Measurements from ENCODE around the gene TRIM9.

DNA sequence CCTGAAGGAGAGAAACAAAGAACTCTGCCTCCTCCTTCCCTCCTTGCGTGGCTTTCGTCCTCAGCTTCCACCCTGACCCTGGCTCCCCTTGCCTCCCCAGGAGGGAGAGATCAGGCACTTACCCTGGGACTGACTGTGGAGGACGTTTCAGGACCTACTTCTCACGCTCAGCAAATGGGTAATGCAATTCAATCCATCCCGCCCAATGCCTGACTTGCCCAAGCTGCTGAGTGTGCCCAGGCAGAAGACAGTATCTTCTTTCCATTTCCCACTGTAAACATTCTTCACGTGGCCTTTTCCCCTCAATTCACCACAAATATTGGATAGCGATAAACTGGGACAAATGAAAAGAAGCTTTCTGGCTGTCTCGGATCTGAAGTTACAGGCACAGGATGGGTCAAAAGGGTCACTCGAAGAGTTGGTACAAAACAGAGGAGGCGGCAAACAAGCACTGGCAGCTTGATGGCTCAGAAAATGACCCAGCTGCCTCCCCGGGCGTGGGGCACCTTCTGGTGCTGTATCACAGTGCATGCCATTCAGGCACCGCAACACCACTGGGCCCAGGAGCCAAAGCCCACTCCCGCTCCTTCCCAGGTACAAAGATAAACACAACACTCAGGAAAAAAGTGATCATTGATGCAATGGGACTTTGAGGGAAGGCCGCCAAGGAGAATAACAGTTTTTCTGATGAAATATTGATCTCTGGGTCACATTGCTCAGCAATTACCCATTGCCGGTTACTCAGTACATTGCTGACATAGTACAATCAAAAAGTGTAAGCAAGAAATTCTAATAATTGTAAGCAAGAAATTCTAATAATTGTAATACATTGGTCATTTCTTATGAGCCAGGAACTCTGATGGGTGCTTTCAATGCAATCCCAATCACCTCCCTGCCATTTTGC is 65.8 kb downstream of the TRIM9 start:
- TF ChIP-seq, protein P1, sequence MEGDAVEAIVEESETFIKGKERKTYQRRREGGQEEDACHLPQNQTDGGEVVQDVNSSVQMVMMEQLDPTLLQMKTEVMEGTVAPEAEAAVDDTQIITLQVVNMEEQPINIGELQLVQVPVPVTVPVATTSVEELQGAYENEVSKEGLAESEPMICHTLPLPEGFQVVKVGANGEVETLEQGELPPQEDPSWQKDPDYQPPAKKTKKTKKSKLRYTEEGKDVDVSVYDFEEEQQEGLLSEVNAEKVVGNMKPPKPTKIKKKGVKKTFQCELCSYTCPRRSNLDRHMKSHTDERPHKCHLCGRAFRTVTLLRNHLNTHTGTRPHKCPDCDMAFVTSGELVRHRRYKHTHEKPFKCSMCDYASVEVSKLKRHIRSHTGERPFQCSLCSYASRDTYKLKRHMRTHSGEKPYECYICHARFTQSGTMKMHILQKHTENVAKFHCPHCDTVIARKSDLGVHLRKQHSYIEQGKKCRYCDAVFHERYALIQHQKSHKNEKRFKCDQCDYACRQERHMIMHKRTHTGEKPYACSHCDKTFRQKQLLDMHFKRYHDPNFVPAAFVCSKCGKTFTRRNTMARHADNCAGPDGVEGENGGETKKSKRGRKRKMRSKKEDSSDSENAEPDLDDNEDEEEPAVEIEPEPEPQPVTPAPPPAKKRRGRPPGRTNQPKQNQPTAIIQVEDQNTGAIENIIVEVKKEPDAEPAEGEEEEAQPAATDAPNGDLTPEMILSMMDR (conservative IDR thresholded peaks at IDR 0.05; ENCODE audit: low read depth, low read length), result no peak
- TF ChIP-seq SMC3 (IDR thresholded peaks at IDR 0.05; ENCODE audit: low read depth, low read length) (no peak), BHLHE40 (IDR thresholded peaks at IDR 0.05; ENCODE audit: low read depth, low read length) (no peak), MAFK (IDR thresholded peaks at IDR 0.05; ENCODE audit: low read depth, low read length) (no peak), RFX5 (IDR thresholded peaks at IDR 0.05; ENCODE audit: low read depth, low read length) (no peak), MAZ (IDR thresholded peaks at IDR 0.05; ENCODE audit: borderline replicate concordance, low read depth, low read length) (no peak), POLR2A (IDR thresholded peaks at IDR 0.05; ENCODE audit: low read depth, low read length) (no peak), CEBPB (IDR thresholded peaks at IDR 0.05; ENCODE audit: low read depth, low read length) (no peak), USF2 (IDR thresholded peaks at IDR 0.05; ENCODE audit: low read depth, low read length) (no peak)
- TF ChIP-seq, protein P2, sequence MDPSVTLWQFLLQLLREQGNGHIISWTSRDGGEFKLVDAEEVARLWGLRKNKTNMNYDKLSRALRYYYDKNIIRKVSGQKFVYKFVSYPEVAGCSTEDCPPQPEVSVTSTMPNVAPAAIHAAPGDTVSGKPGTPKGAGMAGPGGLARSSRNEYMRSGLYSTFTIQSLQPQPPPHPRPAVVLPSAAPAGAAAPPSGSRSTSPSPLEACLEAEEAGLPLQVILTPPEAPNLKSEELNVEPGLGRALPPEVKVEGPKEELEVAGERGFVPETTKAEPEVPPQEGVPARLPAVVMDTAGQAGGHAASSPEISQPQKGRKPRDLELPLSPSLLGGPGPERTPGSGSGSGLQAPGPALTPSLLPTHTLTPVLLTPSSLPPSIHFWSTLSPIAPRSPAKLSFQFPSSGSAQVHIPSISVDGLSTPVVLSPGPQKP (IDR thresholded peaks at IDR 0.05; ENCODE audit: borderline replicate concordance, low read depth, low read length), result no peak

Data from IMR-90 (cell line).